NCI-H2029 treated with DMSO at 0.1 percent for 48 hours (cell line): ENCODE measurements around the gene RETREG2.
"Not testable (repeated sequence)": the region's sequence is repeated elsewhere in the genome, so short reads cannot be mapped to it uniquely, and the experiment has no call there.

Experiments
- DNase-seq: peaks from one replicate; lab custom pipeline; 2025; lab: John Stamatoyannopoulos, UW

The RETREG2 gene

DNA sequence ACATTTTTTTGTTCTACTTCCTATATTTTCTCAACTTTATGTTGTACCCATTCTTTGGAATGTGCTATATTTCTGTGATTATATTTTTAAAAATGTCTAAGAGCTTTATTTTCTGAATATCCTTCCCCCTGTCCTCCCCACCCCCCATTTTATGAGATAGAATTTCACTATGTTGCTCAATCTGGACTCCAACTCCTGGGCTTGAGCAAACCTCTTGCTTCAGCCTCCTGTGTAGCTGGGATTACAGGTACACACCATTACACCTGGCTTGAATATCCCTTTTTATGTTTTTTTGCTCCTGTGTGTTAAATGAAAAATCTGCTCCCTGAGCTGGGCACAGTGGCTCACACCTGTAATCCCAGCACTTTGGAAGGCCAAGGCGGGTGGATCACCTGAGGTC is 19.3 kb downstream of the RETREG2 start:
- DNase-seq = no peak

DNA sequence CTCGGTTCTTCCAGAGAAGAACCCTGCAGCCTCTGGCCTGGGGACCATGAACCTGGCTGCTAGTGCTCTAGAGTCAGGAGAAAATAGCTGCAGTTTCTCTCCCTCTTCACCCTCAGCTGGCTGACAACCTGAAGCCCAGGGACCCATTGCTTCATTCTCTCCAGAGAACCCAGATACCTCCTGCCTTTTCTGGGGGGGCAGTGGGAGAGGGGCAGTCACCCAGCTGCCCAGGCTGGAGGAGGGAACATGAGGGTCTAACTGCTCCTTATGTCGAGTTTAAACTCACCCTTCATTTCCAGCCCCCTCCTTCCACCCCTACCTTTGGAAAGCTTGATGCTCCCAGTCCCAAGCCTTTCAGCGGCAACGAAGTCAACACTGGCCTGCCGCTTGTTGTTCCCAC is 20.9 kb downstream of the RETREG2 start:
- no peak for DNase-seq

DNA sequence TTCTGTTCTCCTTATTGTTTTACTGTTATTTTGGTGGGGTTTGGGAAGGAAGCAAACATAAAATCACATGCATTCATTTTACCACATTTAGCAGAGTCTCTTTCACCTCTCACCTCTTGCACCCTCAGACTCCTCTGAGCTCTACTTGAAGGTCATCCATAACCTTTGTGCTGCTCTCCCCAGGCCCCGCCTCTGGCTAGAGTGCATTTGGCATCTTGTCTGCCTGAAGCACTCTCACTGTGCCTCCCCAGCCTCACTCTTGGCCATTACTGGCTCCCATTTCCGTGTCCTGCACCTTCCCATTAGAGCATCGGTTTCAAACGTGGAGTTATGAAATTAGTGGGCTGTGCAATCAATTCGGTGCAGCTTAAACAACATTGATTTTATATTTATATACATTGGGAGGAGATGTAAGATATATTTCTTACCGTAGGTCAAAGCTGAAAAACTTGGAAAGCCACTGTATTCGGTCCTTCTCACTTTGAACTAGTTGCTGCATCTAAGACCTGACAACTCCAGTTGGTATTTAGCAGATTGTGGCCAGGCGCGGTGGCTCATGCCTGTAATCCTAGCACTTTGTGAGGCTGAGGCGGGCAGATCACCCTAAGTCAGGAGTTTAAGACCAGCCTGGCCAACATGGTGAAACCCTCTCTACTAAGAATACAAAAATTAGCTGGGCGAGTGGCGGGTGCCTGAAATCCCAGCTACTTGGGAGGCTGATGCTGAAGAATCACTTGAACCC is 21.6 kb downstream of the RETREG2 start:
- no peak for DNase-seq

DNA sequence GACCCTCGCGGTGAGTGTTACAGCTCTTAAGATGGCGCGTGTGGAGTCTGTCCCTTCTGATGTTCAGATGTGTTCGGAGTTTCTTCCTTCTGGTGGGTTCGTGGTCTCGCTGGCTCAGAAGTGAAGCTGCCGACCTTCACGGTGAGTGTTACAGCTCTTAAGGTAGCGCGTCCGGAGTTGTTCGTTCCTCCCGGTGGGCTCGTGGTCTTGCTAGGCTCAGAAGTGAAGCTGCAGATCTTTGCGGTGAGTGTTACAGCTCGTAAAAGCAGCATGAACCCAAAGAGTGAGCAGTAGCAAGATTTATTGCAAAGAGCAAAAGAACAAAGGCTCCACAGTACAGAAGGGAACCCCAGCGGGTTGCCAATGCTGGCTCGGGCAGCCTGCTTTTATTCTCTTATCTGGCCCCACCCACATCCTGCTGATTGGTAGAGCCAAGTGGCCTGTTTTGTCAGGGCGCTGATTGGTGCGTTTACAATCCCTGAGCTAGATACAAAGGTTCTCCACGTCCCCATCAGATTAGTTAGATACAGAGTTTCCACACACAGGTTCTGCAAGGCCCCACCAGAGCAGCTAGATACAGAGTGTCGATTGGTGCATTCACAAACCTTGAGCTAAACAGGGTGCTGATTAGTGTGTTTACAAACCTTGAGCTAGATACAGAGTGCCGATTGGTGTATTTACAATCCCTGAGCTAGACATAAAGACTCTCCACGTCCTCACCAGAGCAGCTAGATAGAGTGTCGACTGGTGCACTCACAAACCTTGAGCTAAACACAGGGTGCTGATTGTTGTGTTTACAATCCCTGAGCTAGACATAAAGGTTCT is 22.6 kb downstream of the RETREG2 start:
- not testable (repeated sequence) for DNase-seq

DNA sequence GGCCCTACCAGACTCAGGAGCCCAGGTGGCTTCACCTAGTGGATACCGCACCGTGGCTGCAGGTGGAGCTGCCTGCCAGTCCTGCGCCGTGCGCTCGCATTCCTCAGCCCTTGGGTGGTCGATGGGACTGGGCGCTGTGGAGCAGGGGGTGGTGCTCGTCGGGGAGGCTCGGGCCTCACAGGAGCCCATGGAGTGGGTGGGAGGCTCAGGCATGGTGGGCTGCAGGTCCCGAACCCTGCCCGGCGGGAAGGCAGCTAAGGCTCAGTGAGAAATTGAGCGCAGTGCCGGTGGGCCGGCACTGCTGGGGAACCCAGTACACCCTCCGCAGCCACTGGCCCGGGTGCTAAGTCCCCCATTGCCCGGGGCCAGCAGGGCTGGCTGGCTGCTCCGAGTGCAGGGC is 23.3 kb downstream of the RETREG2 start:
- not testable (repeated sequence) for DNase-seq

DNA sequence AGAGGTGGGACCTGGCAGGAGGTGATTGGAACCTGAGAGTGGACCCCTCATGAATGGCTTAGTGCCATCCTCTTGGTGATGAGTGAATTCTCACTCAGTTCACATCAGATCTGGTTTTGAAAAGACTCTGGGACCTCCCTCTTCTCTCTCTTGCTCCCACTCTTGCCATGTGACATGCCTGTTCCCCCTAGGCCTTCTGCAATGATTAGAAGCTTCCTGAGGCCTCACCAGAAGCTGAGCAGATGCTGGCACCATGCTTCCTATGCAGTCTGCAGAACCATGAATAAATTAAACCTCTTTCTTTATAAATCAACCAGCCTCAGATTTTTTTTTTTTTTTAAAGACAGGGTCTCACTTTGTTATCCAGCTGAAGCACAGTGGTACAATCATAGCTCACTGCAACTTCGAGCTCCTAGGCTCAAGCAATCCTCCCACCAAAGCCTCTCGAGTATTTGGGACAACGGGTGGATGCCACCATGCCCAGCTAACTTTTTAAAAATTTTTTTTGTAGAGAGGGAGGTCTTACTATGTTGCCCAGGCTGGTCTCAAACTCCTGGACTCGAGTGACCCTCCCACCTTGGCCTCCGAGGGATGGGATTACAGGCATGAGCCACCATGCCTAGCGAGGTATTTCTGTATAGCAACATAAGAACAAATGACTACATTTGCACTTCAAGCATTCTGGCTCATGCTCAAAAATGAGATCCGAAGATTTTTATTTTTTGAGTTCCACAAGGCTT is 26.5 kb downstream of the RETREG2 start:
- DNase-seq = no peak

DNA sequence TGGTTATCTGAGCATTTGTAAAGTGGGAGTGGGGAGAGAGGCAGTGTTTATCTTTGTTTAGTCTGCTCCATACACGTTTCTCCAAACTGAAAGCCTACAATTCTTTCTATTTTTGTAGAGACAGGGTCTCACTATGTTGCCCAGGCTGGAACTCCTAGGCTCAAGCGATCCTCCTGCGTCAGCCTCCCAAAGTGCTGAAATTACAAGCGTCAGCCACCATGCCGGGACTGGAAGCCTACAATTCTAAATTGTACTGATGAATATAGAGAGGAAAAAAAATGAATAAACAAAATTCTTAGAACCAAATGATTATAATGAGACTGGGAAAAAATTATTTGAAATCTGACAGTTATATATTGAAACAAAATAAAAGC is 27.1 kb downstream of the RETREG2 start:
- no peak for DNase-seq

DNA sequence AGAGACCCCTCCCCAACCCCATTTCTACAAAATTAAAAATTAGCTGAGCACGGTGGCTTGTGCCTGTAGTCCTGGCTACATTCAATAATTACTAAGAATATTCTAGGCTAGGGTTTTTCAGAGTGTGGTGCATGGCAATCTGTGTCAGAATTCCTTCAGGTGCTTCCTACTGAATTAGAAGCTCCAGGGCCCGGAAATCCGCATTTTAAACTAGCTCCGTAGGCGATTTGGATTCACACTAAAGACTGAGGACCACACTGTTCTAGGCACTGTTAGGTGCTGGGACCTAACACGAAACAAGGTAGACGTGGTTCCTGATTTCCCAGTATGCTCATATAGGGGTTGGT is 27.9 kb downstream of the RETREG2 start:
- no peak for DNase-seq

DNA sequence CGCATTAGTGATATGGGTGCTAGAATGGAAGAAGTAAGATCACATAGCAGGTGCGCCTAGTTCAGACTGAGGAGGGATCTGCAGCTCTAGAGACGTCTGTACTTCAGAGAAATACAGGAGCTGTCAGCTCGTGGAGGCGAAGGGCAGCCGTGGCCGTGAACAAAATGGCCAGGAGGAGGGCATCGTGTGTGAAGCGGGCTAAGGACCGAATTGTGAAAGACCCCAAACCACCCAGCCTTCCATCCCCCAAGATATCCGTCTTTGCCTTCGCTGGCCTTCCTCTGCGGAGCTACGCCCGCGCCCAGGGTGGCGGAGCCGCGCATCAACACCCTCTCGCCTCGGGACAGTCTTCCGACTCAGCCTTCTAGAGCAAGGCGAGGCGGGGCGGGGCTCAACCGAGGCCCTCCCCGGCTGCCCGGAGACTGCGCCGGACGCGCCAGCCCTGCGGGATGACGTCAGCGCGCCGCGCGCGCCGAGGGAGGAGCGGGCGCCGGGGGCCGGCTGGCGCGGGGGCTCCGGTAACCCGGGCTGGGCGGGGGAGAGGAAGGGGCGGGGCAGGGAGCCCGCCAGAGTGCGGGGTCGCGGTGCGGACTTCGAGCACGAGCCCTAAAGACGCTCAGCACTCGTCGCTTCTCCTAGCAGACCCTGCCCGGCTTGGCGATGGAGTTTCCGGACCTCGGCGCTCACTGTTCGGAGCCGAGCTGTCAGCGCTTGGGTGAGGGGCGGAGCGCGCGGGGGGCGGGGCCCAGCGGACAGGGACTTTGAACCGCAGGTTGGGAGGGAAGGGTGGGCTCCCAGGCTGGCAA is 28.5 kb downstream of the RETREG2 start, which contains the start of gene ZFAND2B:
Gene ZFAND2B, plus strand, starts transcription at position 455 of the 806 bp plus-strand sequence. Its CDS starts 206 bp downstream, at position 661.
- peak; percentile 56 for DNase-seq

DNA sequence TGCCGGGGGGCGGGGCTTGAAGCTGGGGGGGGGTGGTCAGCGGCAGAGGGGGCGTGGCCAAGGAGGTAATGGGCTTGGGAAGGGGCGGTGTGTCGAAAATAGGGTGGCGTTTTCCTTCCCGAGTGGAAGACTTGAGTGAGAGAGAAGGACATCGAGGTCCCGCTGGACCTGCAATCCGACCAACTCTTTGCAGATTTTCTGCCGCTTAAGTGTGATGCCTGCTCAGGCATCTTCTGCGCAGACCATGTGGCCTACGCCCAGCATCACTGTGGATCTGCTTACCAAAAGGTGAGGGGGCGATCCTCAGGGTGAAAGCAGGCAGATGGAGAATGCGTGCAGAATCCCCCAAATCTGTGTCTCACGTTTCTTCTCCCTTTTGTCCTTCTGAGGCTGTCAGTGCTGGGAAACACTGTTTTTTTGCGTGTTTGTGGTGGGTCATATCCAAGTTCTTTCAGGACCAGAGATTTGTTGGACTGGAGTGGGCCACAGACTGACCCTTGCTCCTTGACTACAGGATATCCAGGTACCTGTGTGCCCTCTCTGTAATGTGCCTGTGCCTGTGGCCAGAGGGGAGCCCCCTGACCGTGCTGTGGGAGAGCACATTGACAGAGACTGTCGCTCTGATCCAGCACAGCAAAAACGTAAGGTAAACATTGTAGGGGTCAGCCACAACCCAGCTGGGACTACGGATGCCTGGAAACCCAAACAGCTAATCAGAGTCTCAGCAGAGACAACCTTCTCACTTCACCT is 29.2 kb downstream of the RETREG2 start:
- no peak for DNase-seq

DNA sequence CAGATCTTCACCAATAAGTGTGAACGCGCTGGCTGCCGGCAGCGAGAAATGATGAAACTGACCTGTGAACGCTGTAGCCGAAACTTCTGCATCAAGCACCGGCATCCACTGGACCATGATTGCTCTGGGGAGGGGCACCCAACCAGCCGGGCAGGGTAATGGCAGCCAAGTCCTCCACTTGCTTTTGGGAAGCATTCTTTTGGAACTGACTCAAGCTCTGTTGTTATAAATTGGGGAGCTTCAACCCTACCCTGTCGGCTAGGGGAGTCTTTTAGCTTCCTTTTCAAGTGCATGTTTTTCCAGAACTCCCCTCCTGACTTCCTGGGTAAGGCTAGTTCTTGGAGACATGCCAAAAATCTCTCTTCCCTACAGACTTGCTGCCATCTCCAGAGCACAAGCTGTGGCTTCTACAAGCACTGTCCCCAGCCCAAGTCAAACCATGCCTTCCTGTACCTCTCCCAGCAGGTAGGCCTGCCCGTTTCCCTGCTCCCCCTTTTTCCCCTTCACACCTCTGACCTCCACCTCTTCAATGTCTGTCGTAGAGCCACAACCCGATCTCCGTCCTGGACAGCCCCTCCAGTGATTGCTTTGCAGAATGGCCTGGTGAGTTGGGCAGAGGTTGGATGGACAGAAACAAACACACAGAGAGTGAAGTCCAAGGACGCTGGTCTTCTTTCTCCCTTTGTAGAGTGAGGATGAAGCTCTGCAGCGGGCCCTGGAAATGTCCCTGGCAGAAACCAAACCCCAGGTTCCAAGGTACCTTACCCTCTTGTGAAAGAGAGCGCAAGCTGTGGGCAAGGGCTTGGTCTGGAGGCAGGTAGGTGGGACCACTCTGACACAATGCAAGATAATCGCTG is 30.0 kb downstream of the RETREG2 start:
- DNase-seq = peak; percentile 7

DNA sequence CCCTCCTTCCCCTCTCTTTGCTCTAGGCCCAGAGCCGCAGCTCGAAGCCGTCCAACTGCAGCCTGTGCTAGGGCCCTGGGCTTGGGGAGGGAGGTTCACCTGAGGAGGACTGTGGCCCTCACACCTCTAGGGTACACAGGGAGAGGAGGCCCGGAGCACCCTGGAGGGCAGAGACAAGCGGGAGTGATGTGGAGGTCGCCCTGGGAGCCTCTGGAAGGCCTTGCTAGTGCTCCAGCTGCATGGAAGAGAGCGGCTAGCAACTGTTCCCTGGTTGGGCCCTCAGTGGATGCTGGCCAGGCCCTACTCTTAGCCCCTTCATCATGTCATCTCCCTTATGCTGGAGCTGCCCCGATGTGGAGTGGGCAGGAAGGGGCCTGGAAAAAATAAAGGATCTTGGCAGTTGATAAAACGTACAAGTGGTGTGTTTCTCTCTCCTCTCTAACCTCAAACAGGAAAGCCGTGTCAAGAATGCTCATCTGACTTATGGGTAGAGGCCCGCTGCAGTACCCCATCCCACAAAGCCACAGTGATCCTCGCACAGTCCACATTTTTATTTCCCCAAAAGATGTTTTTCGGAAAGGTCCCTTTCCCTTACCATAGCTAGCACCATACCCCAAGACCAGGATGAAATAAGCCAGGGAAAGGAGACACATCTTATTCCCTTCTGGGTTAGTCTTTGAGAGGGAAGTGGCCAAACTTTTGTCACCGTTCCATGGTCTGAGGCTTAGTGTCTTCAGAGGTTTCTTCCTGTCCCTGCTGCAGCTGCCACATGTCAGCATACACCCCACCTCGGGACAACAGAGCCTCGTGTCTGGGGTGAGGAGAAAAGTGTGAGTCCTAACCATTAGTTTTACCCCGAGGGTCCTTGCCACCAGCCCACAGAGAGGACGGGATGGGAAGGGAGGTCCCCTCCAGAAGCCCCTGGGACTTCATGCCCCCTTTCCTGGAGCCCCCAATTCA is 31.4 kb downstream of the RETREG2 start:
- DNase-seq = no peak

DNA sequence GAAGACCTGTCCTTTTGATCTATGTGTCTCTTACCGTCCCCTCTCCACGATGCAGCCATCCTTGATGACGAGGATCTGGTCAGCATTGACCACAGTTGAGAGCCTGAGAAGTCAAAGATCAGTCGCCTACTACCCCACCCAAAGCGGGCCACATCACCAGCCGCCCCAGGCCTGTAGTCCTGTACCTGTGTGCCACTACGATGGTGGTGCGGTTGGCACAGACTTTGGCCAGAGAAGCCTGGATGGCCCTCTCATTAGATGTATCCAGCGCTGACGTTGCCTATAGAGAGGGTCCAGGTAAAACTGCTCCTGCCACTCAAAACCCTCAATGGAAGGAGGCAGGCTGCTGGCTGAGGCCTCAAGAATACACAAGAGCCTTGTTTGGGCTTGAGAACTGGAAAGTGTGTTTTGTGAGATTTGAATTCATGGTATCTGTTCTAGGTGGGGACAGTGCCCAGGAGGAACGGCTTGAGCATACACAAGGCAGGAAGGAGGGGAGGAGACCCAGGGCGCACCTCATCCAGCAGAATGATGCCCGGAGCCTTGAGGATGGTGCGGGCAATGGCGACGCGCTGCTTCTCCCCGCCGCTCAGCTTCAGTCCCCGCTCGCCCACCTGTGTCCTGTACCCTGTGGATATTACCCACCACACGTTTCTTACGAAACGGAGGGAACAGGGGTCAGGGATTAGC is 32.3 kb downstream of the RETREG2 start:
- DNase-seq = no peak

DNA sequence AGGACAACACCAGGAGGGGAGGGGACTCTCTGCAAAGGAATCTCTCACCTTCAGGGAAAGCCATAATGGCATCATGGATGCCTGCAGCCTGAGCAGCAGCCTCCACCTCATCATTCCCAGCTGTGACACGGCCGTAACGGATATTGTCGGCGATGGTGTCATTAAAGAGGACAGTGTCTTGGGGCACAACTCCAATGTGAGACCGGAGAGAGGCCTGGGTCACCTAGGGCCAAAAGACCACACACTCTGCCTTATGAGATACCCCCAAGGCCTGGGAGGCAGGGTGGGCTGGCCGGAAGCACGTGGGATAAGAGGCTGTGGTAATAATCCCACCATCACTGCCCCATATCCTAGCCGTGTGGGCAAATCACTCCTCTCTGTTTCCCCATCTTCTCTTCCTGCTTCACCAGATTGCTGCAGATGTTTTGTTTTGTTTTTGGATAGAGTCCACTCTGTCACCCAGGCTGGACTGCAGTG is 32.8 kb downstream of the RETREG2 start:
- no peak for DNase-seq

DNA sequence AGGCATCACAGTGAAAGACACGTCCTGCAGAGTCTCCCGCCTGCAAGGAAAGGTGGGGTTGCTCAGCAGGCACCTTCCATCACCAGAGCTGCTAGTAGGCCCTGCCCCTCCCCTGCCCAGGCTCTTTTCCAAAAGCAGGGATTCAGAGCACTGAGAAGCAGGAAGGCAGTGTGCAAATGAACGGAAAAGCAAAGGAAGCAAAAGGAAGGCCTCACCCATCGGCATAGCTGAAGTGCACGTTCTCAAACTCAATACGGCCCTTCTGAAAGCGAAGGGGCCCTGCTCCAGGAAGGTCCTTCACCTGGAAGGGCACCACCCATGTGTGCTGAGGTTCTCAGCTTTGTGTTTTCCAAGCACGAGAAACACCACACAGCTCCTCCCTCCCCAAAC is 34.9 kb downstream of the RETREG2 start:
- DNase-seq = no peak

DNA sequence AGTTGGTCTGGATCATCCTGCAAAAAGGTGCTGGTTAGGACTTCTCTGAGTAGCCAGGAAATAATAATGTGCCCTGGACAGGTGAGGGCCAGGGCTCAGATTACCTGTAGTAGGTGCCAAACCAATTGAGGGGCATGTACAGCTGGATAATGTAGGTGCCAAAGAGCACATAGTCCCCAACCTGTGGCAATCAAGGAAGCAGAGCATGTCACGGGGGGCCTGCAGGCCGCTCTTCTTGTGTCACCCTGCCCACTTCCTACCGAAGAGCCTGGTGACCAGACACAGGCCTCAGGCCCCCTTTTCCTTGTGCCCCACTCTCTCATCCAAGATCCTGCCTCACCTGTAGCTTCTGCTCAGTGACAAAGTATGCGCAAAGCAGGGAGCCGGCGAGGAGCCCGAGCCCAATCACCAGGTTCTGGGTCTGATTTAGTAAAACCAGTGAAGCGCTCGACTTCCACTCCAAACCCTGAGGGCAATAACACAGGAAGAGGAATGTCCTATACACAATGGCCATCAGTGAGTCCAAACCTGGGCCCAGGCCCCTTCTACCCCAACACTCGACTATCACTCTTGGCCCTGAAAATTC is 35.5 kb downstream of the RETREG2 start:
- DNase-seq = peak; percentile 56

DNA sequence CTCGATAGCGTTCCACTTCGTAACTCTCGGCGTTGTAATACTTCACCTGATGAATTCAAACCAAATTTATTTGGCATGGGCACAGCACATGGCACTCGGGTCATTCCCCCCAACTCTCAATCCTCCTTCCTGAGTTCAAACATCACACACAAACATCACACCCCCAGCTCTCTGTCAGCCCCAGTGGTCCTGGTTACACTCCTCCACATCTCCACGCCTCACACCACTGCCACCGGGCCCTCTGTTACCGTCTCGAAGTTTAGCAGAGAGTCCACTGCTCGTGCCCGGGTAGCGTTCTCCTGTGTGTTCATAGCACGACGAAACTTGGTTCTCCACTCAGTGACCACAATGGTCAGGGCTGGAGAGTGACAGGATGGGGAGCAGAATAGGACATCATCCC is 36.1 kb downstream of the RETREG2 start:
- DNase-seq = no peak

DNA sequence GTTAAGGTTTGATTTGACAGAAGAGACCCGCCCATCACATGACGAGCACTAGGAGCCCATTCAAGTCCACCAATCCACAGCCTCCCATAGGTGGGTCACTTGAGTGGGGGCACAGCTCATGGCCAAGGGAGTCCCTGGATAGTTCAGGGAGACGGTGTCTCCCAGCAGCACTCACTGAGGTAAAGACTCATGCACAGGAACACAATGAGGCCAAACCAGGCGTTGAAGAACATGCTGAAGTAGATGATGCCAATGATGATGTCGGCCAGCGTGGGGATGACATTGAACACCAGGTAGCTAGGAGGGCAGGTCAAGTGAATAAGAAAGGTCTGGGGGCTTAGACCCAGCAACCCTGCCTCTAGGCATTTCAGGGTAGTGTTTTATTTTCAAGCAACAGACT is 36.7 kb downstream of the RETREG2 start:
- DNase-seq = no peak
